HG02642 (cell line): ENCODE results near the gene PHF1.
"Not testable (repeated sequence)": the region's sequence is repeated elsewhere in the genome, so short reads cannot be mapped to it uniquely, and the experiment has no call there.

Experiments
- ATAC-seq: cut with Tn5 transposase; IDR thresholded peaks from one replicate; pipeline ENCODE4 v1.9.1; 2021; ENCODE audit warnings: mild to moderate bottlenecking; ENCODE audit not compliant: unreplicated experiment, poor library complexity

The PHF1 gene

GRCh38 chr6:33410711-33411631 lies at the start of gene PHF1:
Gene PHF1, plus strand, starts transcription at chr6:33411014. Its CDS starts 1,250 bp downstream, at chr6:33412264.
- peak; percentile 38 for ATAC-seq

DNA sequence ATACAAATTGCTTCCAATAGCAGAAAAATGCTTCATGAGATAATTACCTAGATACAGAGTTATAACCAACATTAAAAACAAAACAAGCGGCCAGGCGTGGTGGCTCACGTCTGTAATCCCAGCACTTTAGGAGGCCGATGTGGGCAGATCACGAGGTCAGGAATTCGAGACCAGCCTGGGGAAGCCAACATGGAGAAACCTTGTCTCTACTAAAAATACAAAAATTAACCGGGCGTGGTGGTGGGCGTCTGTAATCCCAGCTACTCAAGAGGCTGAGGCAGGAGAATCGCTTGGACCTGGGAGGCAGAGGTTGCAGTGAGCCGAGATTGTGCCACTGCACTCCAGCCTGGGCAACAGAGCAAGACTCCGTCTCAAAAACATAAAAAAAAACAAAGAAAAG lies 47.3 kb upstream of the PHF1 start:
- ATAC-seq = not testable (repeated sequence)

DNA sequence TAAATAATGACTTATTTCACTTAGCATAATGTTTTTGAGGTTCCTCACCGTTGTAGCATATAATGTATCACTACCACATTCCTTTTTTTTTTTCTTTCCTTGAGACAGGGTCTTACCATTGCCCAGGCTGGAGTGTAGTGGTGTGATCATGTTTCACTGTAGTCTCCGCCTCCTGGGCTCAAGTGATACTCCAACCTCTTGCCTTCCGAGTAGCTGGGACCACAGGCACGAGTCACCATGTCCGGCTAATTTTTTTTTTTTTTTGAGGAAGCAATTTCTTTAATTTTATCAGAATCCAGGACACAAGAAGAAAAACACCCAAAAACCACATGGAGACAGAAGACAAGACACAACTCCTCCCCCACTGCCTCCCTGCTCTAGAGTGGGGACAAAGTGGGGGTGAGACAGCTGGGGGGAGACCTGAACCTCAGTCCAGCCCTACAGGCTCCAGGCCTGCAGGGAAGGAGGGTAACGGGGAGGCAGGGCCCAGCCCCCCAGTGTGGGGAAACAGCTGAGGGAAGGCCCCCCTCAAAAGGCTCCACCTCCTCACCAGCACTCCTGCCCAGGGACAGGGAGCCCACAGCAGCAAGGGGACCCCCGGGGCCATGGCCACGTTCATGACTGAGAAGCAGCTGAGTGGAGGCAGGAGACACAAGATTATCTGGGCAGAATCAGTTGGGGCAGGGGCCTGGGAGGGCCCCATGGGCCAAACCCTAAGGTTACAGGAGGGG lies 46.2 kb upstream of the PHF1 start:
- ATAC-seq = not testable (repeated sequence)

GRCh38 chr6:33365206-33365971 lies 45.4 kb upstream of the PHF1 start:
- not testable (repeated sequence) for ATAC-seq

DNA sequence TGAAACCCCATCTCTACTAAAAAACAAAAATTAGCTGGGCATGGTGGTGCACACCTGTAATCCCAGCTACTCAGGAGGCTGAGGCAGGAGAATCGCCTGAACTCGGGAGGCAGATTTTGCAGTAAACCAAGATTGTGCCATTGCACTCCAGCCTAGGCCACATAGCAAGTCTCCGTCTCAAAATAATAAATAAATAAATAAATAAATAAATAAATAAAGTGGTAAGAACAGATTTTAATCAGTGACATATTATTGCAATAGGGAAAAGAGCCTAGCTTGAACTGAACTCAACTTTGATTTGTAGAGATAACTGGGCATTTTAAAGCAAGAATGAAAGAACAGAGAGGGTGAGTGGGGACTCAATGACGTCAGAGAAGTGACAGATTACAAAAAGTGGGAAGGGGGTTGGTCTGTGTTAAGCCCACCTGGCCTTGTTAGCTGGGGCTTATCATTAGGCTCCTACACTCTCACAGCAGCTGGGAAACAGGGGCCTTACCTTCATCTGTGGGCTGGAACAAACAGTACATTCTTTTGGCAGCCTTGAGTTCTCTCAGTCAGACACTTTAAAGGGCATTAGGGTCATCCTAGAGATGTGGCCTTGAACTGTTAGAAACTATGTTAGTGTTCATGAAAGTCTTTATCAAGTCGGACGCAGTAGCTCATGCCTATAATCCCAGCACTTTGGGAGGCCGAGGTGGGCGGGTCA lies 43.7 kb upstream of the PHF1 start:
- no peak for ATAC-seq

GRCh38 chr6:33367715-33368025 lies 43.1 kb upstream of the PHF1 start:
- not testable (repeated sequence) for ATAC-seq

DNA sequence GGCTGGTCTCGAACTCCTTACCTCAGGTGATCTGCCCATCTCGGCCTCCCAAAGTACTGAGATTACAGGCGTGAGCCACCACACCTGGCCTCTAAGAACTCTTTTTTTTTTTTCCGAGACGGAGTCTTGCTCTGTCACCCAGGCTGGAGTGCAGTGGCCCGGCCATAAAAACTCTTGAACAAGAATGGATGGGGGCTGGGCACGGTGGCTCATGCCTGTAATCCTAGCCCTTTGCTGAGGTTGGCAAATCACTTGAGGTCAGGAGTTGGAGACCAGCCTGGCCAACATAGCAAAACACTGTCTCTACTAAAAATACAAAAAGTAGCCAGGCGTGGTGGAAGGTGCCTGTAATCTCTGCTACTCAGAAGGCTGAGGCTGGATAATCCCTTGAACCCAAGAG lies 38.9 kb upstream of the PHF1 start:
- ATAC-seq = not testable (repeated sequence)

GRCh38 chr6:33372526-33373123 lies 38.2 kb upstream of the PHF1 start:
- ATAC-seq = no peak

DNA sequence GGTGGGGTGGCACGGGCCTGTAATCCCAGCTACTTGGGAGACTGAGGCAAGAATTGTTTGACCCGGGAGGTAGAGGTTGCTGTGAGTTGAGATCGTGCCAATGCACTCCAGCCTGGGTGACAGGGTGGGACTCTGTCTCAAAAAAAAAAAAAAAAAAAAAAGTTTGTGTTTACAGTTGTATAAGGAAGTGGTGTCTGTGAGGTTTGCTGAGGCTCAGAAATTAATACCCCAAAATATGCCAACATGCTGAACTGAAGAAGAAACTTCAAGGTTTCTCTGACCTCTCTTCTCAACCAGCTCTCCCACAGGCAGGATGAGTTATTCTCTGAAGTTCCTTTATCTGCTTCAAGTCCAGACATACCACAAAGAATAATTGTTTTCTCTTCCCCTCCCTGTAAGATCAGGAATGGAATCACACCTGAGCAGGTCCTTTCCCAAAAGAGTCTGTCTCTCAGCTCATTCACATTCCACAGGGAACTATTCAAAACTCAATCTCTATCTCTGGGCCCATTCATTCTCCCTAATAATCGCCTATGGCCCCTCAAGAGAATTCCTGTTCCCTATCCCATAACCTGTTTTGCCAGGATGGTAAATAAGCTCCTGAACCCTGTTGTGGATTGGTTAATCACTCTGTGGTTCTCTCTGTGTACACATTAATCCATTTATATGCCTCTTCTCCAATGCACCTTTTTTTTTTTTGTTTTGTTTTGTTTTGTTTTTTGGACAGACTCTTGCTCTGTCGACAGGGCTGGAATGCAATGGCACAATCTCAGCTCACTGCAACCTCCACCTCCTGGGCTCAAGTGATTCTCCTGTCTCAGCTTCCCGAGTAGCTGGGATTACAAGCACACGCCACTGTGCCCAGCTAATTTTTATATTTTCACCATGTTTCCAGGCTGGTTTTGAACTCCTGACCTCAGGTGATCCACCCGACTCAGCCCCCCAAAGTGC lies 36.6 kb upstream of the PHF1 start:
- ATAC-seq = no peak

GRCh38 chr6:33375143-33375671 lies 35.6 kb upstream of the PHF1 start:
- ATAC-seq = no peak

- ATAC-seq = no peak
Observed at GRCh38 chr6:33377171-33377570, 33.6 kb upstream of the PHF1 start.

- ATAC-seq = not testable (repeated sequence)
Observed at GRCh38 chr6:33379184-33379583, 31.6 kb upstream of the PHF1 start.

DNA sequence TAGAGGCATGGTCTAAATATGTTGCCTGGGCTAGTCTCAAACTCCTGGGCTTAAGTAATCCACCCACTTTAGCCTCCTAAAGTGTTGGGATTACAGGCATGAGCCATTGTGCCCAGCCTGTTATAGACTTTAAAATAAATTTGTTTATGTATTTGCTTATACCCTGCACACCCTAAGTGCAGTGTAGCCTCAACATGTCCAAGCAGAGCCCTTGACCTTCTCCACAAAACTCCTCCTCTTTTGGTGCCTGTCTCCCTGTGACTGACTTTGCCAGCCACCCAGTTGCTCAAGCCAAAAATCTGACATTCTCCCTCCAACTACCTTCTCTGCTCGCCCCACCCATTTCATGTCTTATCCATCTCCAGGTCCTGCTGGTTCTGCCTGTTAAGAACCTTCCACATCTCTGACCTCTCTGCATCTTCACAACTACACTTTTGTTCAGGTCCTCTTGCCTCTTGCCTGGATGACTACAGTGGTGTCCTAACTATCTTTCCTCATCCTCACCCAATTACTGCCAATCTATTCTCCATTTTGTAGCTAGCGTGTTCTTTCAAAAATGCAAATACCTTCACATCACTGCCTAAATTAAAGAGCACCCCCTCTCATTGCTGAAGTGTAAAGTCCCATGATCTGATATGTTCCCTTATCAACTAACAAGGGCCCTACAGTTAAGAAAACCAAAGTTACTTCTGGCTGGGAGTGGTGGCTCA lies 30.4 kb upstream of the PHF1 start:
- no peak for ATAC-seq

GRCh38 chr6:33383427-33384185 lies 27.2 kb upstream of the PHF1 start:
- no peak for ATAC-seq

DNA sequence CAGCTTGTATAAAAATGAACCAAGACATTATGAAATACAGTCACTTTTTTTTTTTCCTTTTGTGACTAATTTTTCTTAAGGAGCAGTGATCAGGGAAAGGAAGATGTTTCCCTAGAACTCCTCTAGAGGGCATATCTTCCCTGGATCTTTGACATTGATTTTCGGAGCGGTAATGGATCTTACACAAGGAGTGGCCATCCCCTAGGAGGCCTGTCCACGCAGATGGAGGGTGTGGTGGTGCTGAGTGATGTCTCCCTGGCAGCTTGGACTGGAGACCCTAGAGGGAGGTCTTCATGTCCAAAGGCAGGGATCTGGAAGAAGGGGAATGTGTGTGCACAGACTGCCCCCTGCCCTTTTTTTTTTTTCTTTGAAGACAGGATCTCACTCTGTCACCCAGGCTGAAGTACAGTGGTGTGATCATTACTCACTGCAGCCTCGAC lies 26.2 kb upstream of the PHF1 start:
- no peak for ATAC-seq

DNA sequence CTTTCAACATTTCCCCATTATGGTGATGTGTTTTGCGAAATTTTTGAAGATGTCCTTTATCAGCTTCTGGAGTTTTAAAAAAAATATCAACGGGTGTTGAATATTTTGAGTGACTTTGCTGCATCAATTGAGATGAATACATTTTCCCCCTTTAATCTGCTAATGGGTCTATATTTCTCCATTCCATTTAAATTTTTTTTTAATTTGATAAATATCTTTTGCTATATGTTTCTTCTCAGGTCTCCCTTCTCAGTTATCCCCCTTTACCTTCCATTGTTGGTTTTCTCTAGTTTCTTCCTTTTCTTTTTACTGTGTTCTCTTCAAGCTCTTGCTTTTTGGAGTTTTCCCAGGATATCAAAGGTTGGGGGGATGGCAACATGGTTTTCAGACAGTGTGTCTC lies 20.6 kb upstream of the PHF1 start:
- ATAC-seq = no peak

GRCh38 chr6:33390767-33391277 lies 20.0 kb upstream of the PHF1 start:
- ATAC-seq = peak; percentile 3
